Sigmoid colon (tissue), 4 donors: ENCODE measurements around the gene BRSK1.

ENCODE experiments used
- CTCF ChIP-seq, 4 experiments: fragments of 450-650 bp in 3 of 4; fragments of 200-600 bp in 1 of 4; IDR thresholded peaks; one replicate each; pipeline ENCODE4 v1.5.1; 2016 to 2019; ENCODE audit warnings: antibody characterized with exemption in 4 of 4, mild to moderate bottlenecking in 3 of 4, moderate library complexity in 2 of 4
- EP300 ChIP-seq, 4 donors: sonication (generic); formaldehyde crosslinking; IDR thresholded peaks; one replicate each; pipeline ENCODE4 v1.6.1; 2017; ENCODE audit warnings: antibody characterized with exemption in 4 of 4
- POLR2A ChIP-seq, 2 donors: fragments of 450-650 bp; IDR thresholded peaks; one replicate each; pipeline ENCODE4 v1.6.1; 2016; ENCODE audit warnings: antibody characterized with exemption in 2 of 2, mild to moderate bottlenecking in 2 of 2, moderate library complexity in 2 of 2
- POLR2AphosphoS5 ChIP-seq, 4 donors: sonication (generic); formaldehyde crosslinking; IDR thresholded peaks; one replicate each; pipeline ENCODE4 v1.6.1; 2017; ENCODE audit warnings: antibody characterized with exemption in 4 of 4

- no peak for TF ChIP-seq CTCF (IDR thresholded peaks at IDR 0.05)
- TF ChIP-seq POLR2A (IDR thresholded peaks at IDR 0.05): no peak
- TF ChIP-seq EP300 (IDR thresholded peaks at IDR 0.05): no peak
- TF ChIP-seq POLR2AphosphoS5 (IDR thresholded peaks at IDR 0.05): no peak
Observed at GRCh38 chr19:55352040-55352439, 68.2 kb downstream of the BRSK1 start.
